Measurements from ENCODE around the gene CTU2.

The CTU2 gene

GRCh38 chr16:88747588-88748301 lies 41.4 kb downstream of the CTU2 start:
- DNase-seq, result no peak

GRCh38 chr16:88748364-88748763 lies 42.1 kb downstream of the CTU2 start:
- no peak for DNase-seq

- DNase-seq, result no peak
Observed at GRCh38 chr16:88749358-88749757, 43.1 kb downstream of the CTU2 start.

GRCh38 chr16:88750854-88751253 lies 44.6 kb downstream of the CTU2 start:
- DNase-seq, result no peak

- no peak for DNase-seq
Observed at GRCh38 chr16:88752386-88753002, 46.2 kb downstream of the CTU2 start.

- no peak for DNase-seq
Observed at GRCh38 chr16:88753191-88753590, 46.9 kb downstream of the CTU2 start.

- DNase-seq, result no peak
Observed at GRCh38 chr16:88753602-88754001, 47.3 kb downstream of the CTU2 start.

- no peak for DNase-seq
Observed at GRCh38 chr16:88754109-88754911, 48.0 kb downstream of the CTU2 start.

GRCh38 chr16:88754912-88755744 lies 48.8 kb downstream of the CTU2 start:
- DNase-seq, result no peak

- no peak for DNase-seq
Observed at GRCh38 chr16:88755745-88756443, 49.6 kb downstream of the CTU2 start.

GRCh38 chr16:88758227-88758943 lies 52.1 kb downstream of the CTU2 start:
- DNase-seq, result no peak

- DNase-seq, result no peak
Observed at GRCh38 chr16:88758944-88759244, 52.6 kb downstream of the CTU2 start.

GRCh38 chr16:88759245-88759975 lies 53.1 kb downstream of the CTU2 start:
- DNase-seq, result no peak

GRCh38 chr16:88759976-88760350 lies 53.7 kb downstream of the CTU2 start:
- DNase-seq, result no peak

- no peak for DNase-seq
Observed at GRCh38 chr16:88760424-88761142, 54.3 kb downstream of the CTU2 start.

GRCh38 chr16:88761143-88761534 lies 54.8 kb downstream of the CTU2 start:
- no peak for DNase-seq

GRCh38 chr16:88761830-88762229 lies 55.5 kb downstream of the CTU2 start:
- DNase-seq, result no peak

GRCh38 chr16:88762258-88762870 lies 56.1 kb downstream of the CTU2 start:
- DNase-seq, result no peak

GRCh38 chr16:88762941-88763340 lies 56.6 kb downstream of the CTU2 start:
- no peak for DNase-seq

GRCh38 chr16:88763502-88764053 lies 57.3 kb downstream of the CTU2 start:
- no peak for DNase-seq

Measured in activated CD4-positive, CD25-positive, alpha-beta regulatory T cell (primary cell).